ENCODE results near the gene MCTP2.

MCTP2 gene

DNA sequence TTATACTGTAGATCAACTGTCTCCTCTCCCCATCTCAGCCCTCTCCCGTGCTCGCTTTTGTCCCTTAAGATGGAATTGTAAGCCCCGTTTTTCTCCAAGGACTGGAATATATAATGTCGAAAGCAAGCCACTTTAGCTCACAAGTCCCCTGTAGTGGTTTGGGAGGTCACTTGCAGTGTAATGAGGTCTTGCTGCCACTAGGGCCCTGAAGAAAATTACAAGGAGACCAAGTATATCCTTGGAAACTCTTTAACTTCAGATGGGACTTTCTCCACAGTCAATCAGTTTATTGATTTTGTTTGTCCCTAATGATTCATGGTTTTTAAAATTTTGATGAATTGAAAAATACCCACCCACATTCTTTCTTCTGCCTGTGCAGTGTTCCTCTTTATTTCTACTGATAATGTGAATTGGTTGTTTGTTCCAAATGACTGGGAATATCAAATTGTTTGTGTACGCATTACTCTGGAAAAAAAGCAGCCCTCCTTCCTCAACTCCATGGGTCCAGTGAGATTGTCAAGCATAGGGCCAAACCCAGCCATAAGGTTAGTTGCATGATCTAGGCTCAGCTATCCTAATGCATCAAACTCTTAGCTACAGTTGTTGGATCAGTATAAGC is 294.8 kb downstream of the MCTP2 start:
- no peak overlapping the region for H3K27ac ChIP-seq
- TF ChIP-seq CTCF (conservative IDR thresholded peaks at IDR 0.05; ENCODE audit: low read depth), result peak; percentile 46
- ChIA-PET CTCF (interaction anchor here (0.6 to 1.5 kb wide), 4 partner anchors 13 to 435 kb away, joined by 3 to 4 read pairs (median 4); no protein-coding TSS in a partner anchor), POLR2A (ENCODE audit: low non-redundant PET) (no interaction called here)
- peak; percentile 9 for DNase-seq (ENCODE audit: low spot score)

- CTCF ChIA-PET, result interaction anchor here (0.5 kb wide), 1 partner anchor 9 kb away, joined by 4 read pairs; no protein-coding TSS in a partner anchor
- POLR2A ChIA-PET (ENCODE audit: low non-redundant PET), result no interaction called here
- DNase-seq (ENCODE audit: low spot score), result no peak
- no peak for TF ChIP-seq CTCF (conservative IDR thresholded peaks at IDR 0.05; ENCODE audit: low read depth)
- no peak overlapping the region for H3K27ac ChIP-seq
These were observed 300.9 kb downstream of the MCTP2 start for GRCh38 chr15:94532226-94532625.

Measured in RWPE1 (cell line).